Measurements from ENCODE around the gene GALNT13. TPM values are rescaled to one million over a fixed set of nuclear protein-coding genes. Genes with fewer than 3 reads are reported as not detected.
A peak's percentile ranks its signal among the peaks of the same experiment; 100 is the strongest.

The GALNT13 gene
- total RNA-seq, 1 donor from 2014 or later: 0.40 TPM

DNA sequence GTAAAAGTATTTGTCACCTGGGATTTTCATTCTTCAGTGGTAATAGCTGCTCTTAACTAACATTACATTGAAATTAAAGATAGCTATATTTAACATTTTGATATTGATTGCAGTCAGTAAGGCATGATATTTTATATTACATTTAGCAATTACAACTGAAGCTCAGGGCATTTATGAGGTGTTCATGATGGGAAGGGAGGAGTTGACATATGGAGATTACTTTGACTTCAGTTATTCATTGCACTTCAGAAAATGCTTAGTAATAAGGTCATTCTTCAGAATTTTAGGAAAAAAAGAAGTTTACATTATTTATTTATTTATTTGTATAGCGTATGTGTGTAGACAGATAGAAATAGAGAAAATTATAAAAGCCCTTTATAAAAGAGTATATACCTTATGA lies 352.0 kb downstream of the GALNT13 start:
- DNase-seq (ENCODE audit: low read depth): no peak

GRCh38 chr2:154226931-154227330 lies 355.2 kb downstream of the GALNT13 start:
- DNase-seq (ENCODE audit: low read depth): no peak

GRCh38 chr2:154228566-154229280 lies 357.0 kb downstream of the GALNT13 start:
- no peak for DNase-seq (ENCODE audit: low read depth)

DNA sequence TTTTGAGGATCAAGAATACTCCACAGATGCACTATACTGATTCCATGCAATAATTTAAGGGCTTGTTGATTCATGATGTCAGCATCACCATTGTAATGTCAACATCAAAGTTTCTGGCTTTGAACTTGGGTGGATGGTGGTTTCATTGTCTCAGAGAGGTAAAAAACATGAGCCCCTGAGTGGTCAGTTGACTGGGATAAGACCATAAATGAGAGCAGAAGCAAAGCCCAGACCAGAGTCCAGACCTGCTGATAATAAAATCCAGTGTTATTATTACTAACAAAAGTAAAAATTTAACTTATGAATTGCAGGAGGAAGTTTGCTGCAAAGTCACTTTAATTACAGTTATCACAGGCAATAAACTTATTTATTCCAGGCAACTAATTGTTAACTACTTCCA lies 358.2 kb downstream of the GALNT13 start:
- no peak for DNase-seq (ENCODE audit: low read depth)

- no peak for DNase-seq (ENCODE audit: low read depth)
Measured at GRCh38 chr2:154231021-154231420, 359.3 kb downstream of the GALNT13 start.

GRCh38 chr2:154233231-154233630 lies 361.5 kb downstream of the GALNT13 start:
- DNase-seq (ENCODE audit: low read depth): no peak

DNA sequence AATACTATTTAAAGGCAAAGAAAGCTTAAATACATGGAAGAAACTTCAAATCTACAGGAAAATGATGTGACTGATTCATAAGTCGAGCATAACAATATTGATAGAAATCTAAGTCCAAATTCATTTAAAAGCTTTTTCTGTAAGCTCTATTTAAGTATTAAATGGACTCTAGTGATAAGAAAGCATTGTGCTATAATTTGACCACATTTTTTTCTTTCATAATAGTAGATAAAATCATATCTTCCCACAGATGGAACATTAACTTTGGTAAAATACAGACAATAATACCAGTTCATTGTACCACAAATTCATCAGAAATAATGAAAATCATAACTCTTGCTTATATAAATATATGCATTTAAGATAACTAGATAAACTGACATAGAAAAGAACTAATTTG lies 366.5 kb downstream of the GALNT13 start:
- no peak for DNase-seq (ENCODE audit: low read depth)

- DNase-seq (ENCODE audit: low read depth): no peak
Measured at GRCh38 chr2:154240316-154240715, 368.6 kb downstream of the GALNT13 start.

DNA sequence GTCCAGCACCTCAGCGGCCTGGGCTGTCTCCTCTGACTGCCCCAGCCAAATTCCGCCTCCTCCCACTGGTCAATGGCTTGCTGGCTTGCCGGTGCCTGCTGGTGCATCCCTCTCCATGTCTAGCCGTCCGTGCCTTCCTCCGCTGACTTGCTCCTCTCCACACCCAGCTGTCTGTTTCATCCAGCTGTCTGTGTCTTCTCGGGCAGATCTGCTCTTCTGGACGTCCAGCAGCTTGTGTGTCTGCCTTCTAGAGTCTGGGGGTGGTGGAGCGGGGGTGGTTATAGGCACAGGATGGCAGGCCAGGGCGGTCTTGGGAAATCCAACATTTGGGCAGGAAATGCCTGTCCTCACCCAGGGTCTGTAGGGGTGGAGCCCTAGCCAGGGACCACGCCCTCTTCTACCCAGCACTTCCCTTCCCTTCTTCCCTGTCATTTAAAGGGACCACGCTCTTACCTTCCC lies 369.2 kb downstream of the GALNT13 start:
- no peak for DNase-seq (ENCODE audit: low read depth)

DNA sequence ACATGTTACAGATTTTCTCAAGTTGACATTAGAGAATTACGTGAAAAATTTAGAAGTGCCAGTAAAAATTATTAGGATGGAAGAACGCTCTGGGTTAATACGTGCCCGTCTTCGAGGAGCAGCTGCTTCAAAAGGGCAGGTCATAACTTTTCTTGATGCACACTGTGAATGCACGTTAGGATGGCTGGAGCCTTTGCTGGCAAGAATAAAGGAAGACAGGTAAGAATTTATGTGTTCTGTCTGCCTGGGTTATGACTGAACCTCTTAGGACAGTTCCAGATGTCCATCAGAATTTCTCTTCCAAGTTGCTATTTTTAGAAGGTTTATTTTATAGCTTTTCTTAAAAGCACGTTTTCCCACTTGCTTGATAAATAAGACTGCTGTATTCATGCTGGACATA lies 371.0 kb downstream of the GALNT13 start:
- no peak for DNase-seq (ENCODE audit: low read depth)

- no peak for DNase-seq (ENCODE audit: low read depth)
Measured at GRCh38 chr2:154243685-154244084, 372.0 kb downstream of the GALNT13 start.

DNA sequence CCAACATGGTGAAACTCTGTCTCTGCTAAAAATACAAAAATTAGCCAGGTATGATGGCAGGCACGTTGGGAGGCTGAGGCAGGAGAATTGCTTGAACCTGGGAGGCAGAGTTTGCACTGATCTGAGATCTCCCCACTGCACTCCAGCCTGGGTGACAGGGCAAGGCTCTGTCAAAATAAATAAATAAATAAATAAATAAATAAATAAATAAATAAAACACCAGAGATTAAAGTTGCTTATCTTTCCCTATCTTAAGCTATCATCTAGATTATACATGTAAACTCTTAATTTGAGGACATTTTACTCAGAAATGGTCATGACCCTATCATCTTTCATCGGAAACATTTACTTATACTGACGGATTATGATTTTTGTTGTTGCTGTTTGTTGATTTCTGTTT lies 373.2 kb downstream of the GALNT13 start:
- no peak for DNase-seq (ENCODE audit: low read depth)

GRCh38 chr2:154247503-154247902 lies 375.8 kb downstream of the GALNT13 start:
- no peak for DNase-seq (ENCODE audit: low read depth)

DNA sequence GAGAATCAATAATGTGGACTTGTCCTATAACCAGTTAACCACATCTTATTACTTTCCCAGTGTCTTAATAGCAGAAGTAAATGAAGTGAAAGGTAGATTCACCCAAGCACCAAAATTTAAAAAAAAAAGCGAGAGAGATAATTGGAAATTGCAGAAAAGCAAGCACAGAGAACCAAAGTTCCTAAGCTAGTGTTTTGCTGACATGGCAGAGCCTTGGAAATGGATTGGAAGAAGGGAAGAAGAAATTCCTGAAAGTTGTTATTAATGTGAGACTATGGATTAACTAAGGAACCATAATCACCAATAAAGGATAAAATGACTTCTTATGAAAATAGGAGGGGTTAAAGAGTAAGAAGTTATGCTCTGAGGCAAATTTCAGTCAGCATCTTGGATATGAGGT lies 384.4 kb downstream of the GALNT13 start:
- DNase-seq (ENCODE audit: low read depth): no peak

- no peak for DNase-seq (ENCODE audit: low read depth)
Measured at GRCh38 chr2:154259030-154259429, 387.3 kb downstream of the GALNT13 start.

- no peak for DNase-seq (ENCODE audit: low read depth)
Measured at GRCh38 chr2:154261473-154262027, 389.8 kb downstream of the GALNT13 start.

- DNase-seq (ENCODE audit: low read depth): no peak
Measured at GRCh38 chr2:154263206-154263605, 391.5 kb downstream of the GALNT13 start.

GRCh38 chr2:154264024-154264423 lies 392.3 kb downstream of the GALNT13 start:
- DNase-seq (ENCODE audit: low read depth): peak; percentile 81

DNA sequence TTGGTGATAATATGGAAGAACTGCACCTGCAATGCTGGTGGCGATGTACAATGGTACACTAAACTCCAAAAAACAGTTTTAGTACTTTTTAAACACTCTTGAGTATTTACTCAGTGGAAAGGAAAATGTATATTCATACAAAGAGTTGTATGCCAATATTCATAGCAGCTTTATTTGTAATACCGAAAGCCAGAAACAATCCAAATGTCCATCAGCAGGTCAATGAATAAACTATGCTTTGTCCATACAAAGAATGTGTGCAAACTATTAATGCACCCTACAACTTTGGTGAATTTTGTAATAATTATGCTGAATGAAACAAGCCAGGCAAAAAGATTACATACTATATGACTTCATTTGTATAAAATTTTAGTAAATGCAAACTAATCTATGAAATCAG lies 396.3 kb downstream of the GALNT13 start:
- no peak for DNase-seq (ENCODE audit: low read depth)

- no peak for DNase-seq (ENCODE audit: low read depth)
Measured at GRCh38 chr2:154280543-154280942, 408.8 kb downstream of the GALNT13 start.

- DNase-seq (ENCODE audit: low read depth): no peak
Measured at GRCh38 chr2:154289870-154290269, 418.1 kb downstream of the GALNT13 start.

DNA sequence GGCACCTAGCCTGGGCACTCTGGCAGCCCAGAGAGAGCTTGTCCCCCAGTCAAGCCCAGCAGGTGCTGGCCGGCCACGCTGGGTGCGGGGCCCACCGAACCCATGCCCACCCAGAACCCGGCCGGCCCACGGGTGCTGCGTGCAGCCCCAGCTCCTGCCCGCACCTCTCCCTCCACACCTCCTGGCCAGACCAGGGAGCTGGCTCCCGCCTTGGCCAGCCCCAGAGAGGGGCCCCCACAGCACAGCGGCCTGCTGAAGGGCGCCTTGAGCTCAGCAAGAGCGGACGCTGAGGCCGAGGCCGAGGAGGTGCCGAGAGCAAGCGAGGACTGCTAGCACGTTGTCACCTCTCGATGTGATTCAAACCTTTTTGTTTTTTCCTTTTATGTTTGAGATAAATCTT lies 419.8 kb downstream of the GALNT13 start:
- DNase-seq (ENCODE audit: low read depth): no peak

GRCh38 chr2:154291927-154292326 lies 420.2 kb downstream of the GALNT13 start:
- no peak for DNase-seq (ENCODE audit: low read depth)

DNA sequence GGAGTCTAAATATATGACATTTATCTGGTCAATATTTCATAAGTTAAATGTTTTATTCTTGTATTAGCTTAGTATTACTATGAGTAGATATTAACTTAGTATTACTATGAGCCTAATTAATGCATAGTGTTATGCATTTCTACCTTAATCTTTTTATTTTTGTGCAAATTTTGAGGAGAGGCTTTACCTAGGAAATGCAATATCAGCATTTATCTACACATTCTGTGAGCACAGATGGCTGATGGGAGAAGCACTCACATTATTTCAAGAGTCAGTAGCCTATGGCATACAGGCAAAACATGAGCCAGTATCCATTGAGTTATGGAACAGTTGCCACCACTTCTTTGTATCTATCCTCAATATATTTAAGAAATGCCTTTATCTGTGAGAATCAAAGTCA lies 422.1 kb downstream of the GALNT13 start:
- DNase-seq (ENCODE audit: low read depth): no peak

Data from renal cortical epithelial cell (primary cell).